DMS153 treated with DMSO at 0.1 percent for 48 hours (cell line): ENCODE results near the gene DCTN1.
"Not testable (repeated sequence)": the region's sequence is repeated elsewhere in the genome, so short reads cannot be mapped to it uniquely, and the experiment has no call there.

Experiments
- DNase-seq: peaks from one replicate; lab custom pipeline; 2025; ENCODE audit not compliant: unreplicated experiment; lab: John Stamatoyannopoulos, UW

The DCTN1 gene

DNA sequence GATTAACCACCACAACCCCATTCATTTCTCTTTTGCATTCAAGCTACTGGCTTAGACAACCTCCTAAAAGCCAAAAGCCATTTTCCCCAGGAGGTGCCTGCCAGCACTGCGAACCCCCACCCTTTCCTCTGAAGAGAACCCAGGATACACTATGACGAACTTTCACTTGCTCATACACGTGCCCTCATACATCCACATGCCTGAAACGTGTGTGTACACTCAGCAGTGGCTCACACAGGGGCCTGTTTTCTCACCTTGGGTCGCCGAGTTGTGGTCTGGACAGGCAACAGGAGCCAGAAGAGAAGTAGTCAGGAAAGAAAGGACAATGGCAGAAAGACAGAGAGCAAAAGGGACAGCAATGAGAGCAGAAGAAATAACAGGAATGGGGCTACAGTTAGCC lies 7.4 kb downstream of the DCTN1 start:
- DNase-seq: no peak

DNA sequence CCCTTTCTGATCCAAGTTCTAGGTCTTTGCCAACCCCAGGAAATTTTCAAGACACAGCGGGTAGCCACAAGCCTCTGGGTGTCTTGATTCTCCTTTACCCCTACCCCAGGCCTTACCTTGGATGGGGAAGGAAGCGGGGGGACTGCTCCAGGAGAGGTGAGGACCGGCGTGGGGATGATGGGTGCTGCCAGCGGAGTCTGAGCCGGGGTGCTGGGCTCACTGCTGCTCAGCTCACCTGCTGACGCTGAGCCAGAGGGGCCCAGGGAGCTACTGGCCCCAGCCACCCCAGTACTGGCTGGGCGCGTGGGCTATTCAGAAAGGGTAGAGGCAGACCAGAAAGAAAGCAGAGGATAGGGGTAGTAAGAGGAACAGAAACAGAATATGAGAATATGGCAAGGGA lies 8.7 kb downstream of the DCTN1 start:
- no peak for DNase-seq

DNA sequence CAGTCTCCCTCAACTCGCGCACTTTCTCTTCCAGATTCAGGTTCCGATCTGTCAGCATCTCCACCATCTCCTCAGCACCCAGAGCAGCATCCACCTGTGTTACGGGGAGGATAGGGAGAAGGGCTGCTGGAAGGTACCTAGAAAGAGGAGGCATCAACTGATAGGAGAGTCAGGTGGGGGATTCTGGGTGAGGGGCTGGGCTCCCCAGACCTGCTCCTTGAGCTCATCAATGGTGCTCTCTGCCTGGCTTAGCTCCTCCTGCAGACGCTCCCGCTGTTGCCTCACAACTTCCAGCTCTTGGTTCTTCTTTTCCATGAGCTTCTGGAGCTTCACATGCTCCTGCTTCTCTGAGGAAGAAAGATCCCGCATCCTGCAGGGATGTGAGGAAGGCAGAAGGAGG lies 10.1 kb downstream of the DCTN1 start:
- DNase-seq: no peak

DNA sequence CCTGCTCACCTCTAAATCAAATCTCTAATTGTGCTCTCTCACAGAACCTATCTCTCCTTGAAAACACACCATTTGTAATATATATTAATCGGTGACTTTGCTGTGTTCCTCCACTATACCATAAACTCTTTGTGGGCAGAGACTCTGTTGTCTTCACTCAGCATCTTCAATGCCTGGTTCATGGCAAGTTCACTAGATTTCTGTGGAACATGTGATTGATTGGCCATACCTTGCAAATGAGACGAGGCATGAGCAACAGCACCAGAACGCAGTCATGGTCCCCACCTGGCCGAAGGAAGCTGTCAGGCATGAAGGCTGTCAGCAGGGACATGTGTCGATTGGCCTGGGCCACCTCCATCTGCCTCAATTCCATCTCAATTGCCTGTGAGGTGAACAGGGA lies 11.6 kb downstream of the DCTN1 start:
- no peak for DNase-seq

DNA sequence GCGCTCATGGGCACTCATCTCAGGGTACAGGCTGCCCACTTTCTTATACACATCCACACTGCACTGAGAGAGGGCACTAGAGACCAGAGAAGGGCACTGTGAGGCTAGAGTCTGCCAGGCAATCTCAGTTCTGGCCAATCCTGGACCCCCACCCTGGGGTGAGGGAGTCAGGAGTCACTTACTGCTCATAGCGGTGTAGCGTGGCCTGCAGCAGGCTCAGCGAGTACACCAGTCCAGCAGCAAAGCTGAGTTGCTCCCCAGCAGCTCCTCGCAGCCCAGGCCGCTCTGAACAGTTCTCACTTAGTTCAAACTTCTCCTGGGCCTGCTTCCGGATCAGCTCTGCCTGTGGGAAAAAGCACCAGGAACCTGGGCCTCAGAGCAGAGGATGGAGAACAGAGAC lies 12.3 kb downstream of the DCTN1 start:
- DNase-seq: no peak

DNA sequence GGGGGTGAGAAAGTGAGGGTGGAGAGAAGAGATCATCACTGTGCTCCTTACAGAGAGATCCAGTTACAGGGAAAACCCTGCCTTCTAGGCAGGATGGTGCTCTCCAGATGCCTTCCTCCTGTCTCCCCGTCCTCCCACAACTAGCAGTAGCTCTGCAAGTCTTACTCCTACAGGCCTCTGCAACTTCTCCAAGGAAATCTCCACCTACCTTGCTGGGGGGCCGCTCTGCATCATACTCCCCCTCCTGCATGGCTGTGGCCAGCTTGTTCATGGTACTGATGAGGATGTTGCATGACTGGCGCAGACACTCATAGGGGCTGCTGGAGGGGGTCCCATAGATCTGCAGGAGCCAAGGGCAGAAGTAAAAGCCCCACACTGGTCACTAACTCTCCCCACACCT lies 14.1 kb downstream of the DCTN1 start:
- DNase-seq: no peak

DNA sequence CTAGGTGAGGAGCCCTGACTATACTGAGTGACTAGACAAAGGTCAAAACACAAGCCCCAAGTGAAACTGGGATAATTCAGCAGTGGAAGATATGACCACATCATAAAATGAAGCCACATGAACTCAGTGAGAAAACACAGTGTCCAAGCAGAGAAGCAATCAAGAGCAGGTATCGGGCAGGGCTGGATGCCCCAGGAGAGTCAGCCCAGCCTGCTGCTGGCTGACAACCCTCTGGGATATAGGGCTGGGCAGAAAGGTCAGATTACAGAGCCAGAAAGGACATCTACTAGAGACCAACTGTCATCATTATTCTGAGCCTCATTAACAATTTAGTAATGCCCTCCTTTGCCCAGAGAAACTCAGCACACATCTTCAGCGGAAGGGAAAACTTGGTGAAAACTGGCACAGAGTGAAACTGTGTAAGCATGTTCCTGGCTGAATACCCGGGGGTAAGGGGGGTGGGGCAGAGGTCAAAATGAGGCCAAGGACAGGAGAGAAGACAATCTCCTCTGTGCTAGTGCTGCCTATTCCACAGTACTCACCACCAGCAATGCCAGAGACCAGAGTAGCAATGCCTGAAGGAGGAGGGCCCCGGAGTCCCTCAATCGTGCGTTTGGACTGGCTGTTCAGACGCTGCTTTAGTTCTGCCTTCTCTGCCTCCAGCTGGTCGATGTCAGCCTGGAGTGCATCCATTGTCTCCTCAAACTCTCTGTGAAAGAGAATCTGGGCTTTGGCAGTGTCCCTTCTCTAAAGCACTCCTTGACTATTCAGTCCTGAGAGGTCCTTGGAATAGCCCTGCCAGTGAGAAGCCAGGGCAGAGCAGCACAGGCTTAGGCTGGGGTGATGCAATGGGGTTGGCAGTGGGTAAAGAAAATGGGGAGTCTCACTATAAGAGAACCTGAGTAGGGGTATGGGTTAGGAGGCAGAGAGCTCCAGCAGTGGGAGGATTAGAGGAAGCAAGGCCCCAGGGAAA lies 15.3 kb downstream of the DCTN1 start:
- no peak for DNase-seq

DNA sequence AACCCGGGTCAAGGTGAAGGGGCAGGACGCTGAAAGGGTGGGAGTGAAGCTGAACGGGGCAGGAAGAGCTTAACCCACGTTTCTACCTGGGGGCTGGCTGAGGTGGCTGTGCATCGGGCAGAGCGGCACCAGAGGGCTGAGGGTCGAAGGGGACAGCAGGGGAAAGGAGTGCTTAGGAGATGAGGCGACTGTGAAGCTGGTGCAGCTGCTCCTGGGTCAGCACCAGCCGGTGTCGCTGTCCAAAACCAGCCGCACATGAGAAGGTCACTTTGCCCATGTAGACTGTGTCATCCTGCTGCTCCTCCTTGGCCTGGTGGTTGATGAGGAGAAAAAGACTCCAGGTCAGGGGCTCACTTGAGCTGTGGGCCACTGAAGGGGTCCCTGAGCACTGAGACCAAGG lies 18.8 kb downstream of the DCTN1 start:
- no peak for DNase-seq

DNA sequence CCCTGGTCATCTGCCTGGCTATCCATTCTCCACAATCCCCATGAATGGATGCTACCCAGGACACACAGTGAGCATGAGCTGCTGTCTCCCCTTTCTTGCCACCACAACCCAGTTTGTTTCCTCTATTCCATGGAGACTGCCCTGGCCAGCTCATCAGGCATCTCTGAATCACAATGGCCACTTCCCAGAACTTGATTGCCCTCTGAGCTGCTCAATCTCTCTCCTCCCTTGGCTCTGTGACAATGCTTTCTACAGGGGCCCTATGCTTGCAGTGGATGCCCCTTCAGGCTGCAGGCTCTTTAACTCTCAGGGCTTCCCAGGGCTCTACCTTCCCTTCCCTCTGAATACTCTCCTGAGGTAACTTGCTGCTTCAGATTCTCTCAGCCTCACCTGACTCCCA lies 22.5 kb downstream of the DCTN1 start:
- no peak for DNase-seq

DNA sequence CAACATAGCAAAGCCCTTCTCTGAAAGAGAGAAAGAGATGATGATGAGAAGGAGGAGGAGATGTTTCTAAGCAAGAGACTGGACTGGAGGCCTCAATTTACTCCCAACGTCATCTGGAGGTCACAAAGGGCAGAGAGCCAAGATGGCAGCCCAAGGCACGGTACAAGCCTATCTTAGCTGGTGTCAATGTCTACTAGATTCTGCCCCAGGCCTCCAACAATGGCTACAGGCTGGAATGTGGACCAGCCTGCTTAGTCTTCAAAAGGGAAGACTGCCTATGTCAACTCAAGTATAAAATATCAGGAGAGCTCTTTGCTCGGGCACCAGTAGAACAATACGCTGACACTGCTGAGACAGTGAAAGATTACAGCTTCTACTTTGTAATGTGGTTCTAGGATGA lies 30.2 kb downstream of the DCTN1 start:
- no peak for DNase-seq

DNA sequence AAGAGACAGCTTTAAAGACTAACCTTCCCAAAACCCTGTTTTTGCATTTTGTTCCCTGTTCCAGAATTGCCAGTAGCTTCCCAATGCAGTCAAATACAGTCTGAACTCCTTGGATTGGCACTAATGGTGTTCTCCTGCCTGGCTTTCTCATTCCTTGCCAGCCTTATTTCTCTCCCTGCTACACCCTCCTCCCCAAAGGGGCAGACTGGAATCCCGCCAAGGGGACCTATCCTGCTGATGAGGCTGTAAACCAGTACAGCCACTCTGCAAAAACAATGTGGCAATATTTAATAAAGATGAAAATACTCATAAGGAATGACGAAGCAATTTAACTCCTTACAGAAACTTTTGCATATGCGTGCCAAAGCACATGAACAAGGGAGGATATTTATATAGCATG lies 32.4 kb downstream of the DCTN1 start:
- DNase-seq: no peak

DNA sequence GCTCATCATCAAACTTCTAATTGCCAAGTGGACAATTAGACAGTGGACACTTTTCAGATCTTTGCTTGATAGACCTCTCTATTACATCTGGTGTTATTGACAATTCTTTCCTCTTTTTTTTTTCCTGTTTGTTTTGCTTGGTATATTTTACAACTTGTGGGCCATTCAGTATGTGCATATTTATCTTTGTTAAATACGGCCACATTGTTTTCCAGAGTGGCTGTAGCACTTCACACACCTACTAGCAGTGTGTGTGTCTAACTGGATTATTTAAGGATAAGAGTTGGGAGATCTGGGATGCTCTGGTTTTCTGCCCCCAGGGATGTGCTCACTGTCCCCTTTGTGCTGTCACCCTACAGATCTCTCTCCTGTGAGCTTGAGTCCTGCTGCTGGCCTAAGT lies 32.8 kb downstream of the DCTN1 start:
- DNase-seq: no peak

DNA sequence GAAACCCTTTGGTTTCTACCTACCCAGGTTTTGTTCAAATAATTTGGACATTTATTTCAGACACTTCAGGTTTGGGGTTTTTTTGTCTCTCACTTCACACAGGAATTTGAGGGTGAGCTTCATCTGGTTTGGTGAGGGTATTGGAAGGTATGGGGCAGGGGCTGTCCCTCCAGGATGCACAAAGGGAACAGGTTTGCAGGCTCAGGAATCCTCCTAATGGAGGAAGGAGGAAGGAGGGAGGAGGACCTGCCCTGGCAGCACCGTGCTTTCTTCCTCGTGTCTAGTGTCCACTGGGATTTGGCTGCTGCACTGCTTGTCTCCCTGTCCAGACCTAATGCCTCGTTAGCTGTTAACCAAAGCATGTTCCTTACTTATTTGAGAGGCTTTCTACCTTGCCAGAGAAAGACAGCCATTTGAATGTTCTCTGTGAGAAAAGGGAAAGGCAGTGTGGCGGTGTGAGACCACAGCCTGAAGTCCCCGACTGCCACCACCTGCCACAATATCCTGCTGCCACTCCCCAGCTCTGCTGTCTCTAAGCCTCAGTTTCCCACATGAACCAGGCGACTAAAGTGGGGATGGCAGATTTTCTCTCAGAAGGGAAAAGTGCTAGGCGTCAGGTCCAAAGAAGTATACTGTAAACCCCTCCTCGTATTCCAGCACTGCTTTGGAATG lies 34.7 kb downstream of the DCTN1 start:
- no peak for DNase-seq

DNA sequence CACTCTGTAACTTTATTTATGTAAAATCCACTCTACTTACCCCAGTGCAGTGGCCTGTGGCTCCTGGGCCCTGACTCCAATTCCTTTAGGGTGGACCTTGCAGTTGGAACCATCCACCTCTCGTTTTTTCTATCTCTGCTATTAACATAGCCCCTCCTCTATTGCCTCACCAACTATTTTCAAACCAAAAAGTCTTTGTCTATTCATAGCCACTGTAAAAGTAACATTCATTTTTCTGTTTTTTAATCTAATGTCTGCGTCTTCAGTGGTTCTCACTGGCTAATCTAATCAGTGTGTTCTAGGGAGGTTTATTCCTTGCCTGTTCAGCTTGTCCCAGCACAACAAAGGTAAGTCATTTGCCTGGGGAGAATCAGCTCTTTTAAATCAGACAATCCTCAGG lies 36.8 kb downstream of the DCTN1 start, which contains the start of gene SLC4A5:
Gene SLC4A5 (minus strand): TSS at position 101 of the 400 bp plus-strand sequence. CDS start 28,393 bp downstream, outside the sequence.
- DNase-seq: no peak

DNA sequence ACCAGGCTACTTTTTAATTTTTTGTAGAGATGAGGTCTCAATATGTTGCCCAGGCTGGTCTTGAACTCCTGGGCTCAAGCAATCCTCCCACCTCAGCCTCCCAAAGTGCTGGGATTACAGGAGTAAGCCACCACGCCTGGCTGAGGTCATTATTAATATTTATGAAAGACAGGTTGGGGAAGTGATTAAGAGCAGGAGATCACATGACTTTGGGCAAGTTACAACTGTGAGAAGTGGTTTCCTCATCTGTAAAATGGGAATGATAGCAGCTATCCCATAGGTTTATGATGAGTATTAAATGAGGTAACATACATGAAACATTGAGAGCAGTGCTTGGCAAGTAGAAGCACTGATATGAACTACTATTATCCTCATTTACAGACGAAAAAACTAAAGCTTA lies 43.9 kb downstream of the DCTN1 start:
- DNase-seq: not testable (repeated sequence)

DNA sequence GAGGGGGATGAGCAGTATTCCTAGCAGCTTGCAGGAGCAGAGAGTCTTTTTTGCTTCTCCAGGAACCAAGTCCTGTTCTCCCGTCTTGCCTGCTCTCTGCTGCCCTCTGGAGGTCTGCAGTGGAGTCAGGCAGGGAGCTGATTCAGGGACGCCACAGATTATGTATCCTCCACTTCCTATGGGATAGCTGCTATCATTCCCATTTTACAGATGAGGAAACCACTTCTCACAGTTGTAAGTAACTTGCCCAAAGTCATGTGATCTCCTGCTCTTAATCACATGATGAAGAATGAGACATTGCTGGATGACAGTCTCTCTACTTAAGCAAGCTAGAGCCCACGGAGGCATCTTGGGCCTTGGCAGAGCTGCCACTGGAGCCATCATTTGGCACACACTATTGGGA lies 45.2 kb downstream of the DCTN1 start:
- peak; percentile 38 for DNase-seq

DNA sequence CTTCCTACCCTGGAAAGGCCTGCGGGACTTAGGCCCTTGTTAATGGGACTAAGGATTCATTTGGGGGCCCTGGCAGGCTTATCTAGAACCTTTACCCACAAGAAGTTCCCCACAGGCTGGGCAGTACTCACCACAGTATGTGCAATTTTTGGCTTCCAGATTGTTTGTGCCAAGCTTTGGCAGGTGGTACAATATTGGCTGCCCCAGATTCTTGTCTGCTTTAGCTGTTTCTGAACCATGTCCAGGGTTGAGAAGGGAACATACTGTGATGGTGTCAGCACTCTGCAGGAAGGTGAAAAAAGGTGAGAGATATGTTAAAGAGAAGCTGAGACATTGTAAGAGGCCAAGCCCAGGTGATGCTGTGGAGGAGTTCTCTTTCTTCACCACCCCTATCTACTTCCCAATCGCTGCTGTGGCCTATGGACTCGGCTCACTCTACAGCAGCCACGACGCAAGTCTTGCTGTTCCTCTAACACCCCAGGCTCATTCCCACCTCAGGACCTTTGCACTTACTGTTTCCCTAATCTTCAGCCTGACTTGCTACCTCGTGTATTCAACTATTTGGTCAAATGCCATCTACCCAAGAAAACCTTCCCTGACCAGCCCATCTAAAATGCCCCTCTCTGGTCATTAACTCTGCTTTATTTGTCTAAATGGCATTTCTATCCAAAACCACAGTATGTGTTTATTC lies 46.1 kb downstream of the DCTN1 start:
- no peak for DNase-seq

DNA sequence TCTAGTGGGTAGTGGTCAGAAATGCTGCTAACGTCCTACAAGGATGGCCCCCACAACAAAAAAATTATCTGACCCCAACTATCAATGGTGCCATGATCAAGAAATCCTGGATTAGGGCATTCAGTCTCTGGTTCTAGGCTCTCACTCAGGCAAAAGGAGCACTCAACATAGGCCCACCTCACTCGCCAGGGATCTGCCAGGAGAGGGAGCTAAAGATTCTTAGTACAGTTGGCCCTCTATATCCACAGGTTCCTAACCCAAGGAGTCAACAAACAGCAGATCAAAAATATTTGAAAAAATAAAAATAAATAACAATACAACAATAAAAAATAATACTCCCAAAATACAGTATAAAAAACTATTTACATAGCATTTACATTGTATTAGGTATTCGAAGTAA lies 46.9 kb downstream of the DCTN1 start:
- DNase-seq: peak; percentile 21

DNA sequence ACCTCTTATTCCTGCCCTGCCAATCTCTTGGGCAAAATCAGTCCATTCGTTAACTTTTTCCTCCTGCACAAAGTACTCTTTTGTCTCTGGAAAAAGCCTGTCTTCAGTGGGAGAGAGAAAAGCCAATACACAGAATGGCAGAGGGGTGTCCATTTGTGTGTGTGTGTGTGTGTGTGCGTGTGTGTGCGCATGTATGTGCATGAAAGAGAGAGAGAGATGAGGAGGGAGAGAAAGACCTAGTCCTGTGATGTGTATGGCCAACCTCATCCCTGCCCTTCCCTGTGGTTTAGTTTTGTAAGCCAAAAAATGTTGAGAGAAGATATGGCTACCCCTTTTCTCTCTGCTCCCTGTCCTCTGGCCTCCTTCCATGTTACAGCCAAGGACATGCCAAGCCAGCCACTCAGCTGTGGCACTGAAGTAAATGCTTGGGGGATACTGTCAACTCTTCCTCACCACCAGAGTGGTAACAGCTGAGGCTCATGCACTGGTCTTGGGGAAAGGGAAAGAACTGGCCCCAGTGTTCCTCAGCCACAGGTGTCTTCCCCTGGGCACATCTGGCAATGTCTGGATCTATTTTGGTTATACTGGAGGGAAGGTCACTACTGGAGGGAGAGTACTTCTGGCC lies 47.4 kb downstream of the DCTN1 start:
- no peak for DNase-seq

DNA sequence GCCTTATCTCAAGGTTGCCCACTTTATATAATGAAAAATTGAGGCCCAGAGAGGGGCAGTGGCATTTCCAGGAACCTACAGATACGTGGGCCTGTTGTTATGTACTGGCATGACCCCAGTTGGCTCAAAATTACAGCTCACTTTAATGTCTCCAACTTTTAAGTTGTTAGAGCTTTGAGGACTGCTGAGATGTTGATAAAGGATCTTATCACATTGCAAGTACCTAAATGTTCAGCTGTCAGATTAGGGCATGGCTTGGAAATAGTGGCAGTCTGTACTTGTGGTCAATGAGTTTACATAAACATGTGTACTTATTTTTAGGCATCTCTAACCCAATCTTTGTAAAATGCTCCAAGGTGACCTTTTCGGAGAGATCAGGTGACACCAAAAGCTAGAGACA lies 51.5 kb downstream of the DCTN1 start:
- DNase-seq: no peak

DNA sequence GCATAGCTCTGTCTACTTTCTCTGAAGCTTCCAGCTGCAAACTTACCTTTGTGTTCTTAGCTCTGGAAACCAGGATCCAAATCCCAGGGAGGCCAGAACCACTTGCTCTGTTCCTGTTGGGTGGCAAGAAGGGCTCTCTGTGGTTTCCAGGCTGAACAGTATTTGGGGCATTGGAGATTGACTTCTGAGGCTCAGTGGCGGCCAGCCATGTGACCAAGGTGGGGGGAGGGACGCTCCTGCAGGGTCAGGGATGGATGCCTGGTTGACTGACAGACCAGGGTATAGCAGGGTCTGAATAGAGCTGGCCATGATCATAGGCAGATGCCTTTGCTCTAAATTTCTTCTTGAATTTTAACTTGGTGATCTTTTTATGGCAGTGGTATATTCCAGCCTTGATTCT lies 52.0 kb downstream of the DCTN1 start:
- no peak for DNase-seq
